GM19043 (cell line): ENCODE measurements around the gene MYO1C.
A peak's percentile ranks its signal among the peaks of the same experiment; 100 is the strongest.
"Not testable (repeated sequence)": the region's sequence is repeated elsewhere in the genome, so short reads cannot be mapped to it uniquely, and the experiment has no call there.

Experiments
- ATAC-seq: cut with Tn5 transposase; IDR thresholded peaks from one replicate; pipeline ENCODE4 v1.9.1; 2021; ENCODE audit warnings: low read depth; ENCODE audit not compliant: unreplicated experiment

Gene MYO1C

GRCh38 chr17:1470071-1470754 lies 22.3 kb downstream of the MYO1C start:
- ATAC-seq: no peak

GRCh38 chr17:1469231-1469852 lies 23.1 kb downstream of the MYO1C start:
- ATAC-seq: no peak

- ATAC-seq: no peak
These were observed 24.5 kb downstream of the MYO1C start for GRCh38 chr17:1467898-1468492.

- no peak for ATAC-seq
These were observed 25.2 kb downstream of the MYO1C start for GRCh38 chr17:1467258-1467657.

- no peak for ATAC-seq
These were observed 28.3 kb downstream of the MYO1C start for GRCh38 chr17:1464186-1464585.

GRCh38 chr17:1462164-1463112 lies 30.0 kb downstream of the MYO1C start:
- ATAC-seq: no peak

GRCh38 chr17:1461198-1461944 lies 31.1 kb downstream of the MYO1C start:
- no peak for ATAC-seq

GRCh38 chr17:1460233-1460632 lies 32.3 kb downstream of the MYO1C start:
- no peak for ATAC-seq

GRCh38 chr17:1455797-1456599 lies 36.5 kb downstream of the MYO1C start, which contains the start of gene CRK:
CRK (minus strand) TSS chr17:1456232; CDS start chr17:1456117, 115 bp downstream.
- peak; percentile 70 for ATAC-seq

- peak; percentile 24 for ATAC-seq
These were observed 37.1 kb downstream of the MYO1C start for GRCh38 chr17:1455291-1455796.

- no peak for ATAC-seq
These were observed 37.9 kb downstream of the MYO1C start for GRCh38 chr17:1454541-1454940.

- not testable (repeated sequence) for ATAC-seq
These were observed 38.8 kb downstream of the MYO1C start for GRCh38 chr17:1453694-1454093.

- no peak for ATAC-seq
These were observed 39.6 kb downstream of the MYO1C start for GRCh38 chr17:1452836-1453235.

GRCh38 chr17:1450261-1450660 lies 42.2 kb downstream of the MYO1C start:
- not testable (repeated sequence) for ATAC-seq

- ATAC-seq: no peak
These were observed 43.0 kb downstream of the MYO1C start for GRCh38 chr17:1449412-1449967.

- ATAC-seq: no peak
These were observed 45.4 kb downstream of the MYO1C start for GRCh38 chr17:1447052-1447451.

GRCh38 chr17:1446201-1446600 lies 46.3 kb downstream of the MYO1C start:
- ATAC-seq: no peak

- not testable (repeated sequence) for ATAC-seq
These were observed 46.8 kb downstream of the MYO1C start for GRCh38 chr17:1445695-1446094.

- not testable (repeated sequence) for ATAC-seq
These were observed 49.8 kb downstream of the MYO1C start for GRCh38 chr17:1442721-1443120.
